NB4 (cell line): ENCODE measurements around the gene GPR12.

Source experiments
- DNase-seq: peaks from one replicate; pipeline ENCODE4 v3.0.0; 2010; ENCODE audit warnings: low read depth
- H3K4me3 ChIP-seq: one replicate; pipeline ENCODE4 v1.5.1; 2011; ENCODE audit warnings: mild to moderate bottlenecking, low read depth, low read length, moderate library complexity
- CTCF ChIP-seq: IDR thresholded peaks from one replicate; pipeline ENCODE4 v1.5.1; 2012; ENCODE audit warnings: low read depth, low read length
- MYC ChIP-seq: IDR thresholded peaks from 2 replicates; pipeline ENCODE4 v1.6.1; 2011; ENCODE audit warnings: low read depth, low read length
- POLR2A ChIP-seq: IDR thresholded peaks from 2 replicates; pipeline ENCODE4 v1.6.1; 2011; ENCODE audit warnings: mild to moderate bottlenecking; ENCODE audit not compliant: insufficient read length; ENCODE audit errors: extremely low read depth
- TF ChIP-seq, protein P1 (sequence below): IDR thresholded peaks from 2 replicates; pipeline ENCODE4 v1.6.1; 2011; ENCODE audit warnings: low read depth, low read length

The GPR12 gene

GRCh38 chr13:26713341-26713740, 47.2 kb downstream of the GPR12 start:
- TF ChIP-seq POLR2A: no peak
- TF ChIP-seq, protein P1, sequence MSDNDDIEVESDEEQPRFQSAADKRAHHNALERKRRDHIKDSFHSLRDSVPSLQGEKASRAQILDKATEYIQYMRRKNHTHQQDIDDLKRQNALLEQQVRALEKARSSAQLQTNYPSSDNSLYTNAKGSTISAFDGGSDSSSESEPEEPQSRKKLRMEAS: no peak
- no peak for TF ChIP-seq CTCF
- no peak for TF ChIP-seq MYC

DNA sequence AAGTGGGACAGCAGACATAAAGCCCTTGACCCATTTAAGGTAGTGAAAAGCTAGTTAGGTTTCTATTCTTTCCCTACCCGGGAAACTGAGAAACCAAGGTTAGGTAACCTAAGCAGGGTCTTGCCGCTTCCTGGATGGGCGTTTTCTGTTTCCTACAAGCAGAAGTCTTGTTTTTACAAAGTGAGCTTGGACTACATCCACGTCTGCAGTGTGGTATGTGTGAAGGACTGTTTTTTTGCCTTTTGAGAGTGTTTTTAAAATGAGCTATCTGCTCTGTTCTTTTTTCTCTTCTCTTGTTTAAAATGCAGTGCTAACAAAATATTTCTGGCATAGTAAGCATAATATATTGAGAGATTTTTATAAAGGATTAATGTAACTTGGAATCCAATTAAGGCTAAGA, 49.4 kb downstream of the GPR12 start:
- H3K4me3 ChIP-seq: no peak overlapping the region

More at GRCh38 chr13:26713341-26713740, 47.2 kb downstream of the GPR12 start:
- DNase-seq: no peak
- H3K4me3 ChIP-seq: no peak overlapping the region

GRCh38 chr13:26710166-26710565, 50.4 kb downstream of the GPR12 start:
- DNase-seq: no peak
- TF ChIP-seq MYC (no peak), CTCF (no peak), POLR2A (no peak)
- TF ChIP-seq, protein P1: no peak

More for the DNA sequence above, 49.4 kb downstream of the GPR12 start:
- TF ChIP-seq CTCF: no peak
- TF ChIP-seq, protein P1: no peak
- TF ChIP-seq POLR2A: no peak
- no peak for DNase-seq

GRCh38 chr13:26709461-26709860, 51.1 kb downstream of the GPR12 start:
- TF ChIP-seq MYC: no peak
- TF ChIP-seq POLR2A: no peak
- TF ChIP-seq, protein P1: peak; percentile 16; the same call in 1 of the 2 replicates
- no peak for TF ChIP-seq CTCF
- H3K4me3 ChIP-seq: no peak overlapping the region
- DNase-seq: no peak

More at GRCh38 chr13:26710166-26710565, 50.4 kb downstream of the GPR12 start:
- H3K4me3 ChIP-seq: no peak overlapping the region

GRCh38 chr13:26708007-26708297, 52.6 kb downstream of the GPR12 start:
- DNase-seq: no peak
- TF ChIP-seq, protein P1: no peak
- no peak for TF ChIP-seq CTCF
- TF ChIP-seq POLR2A: no peak
- TF ChIP-seq MYC: no peak
- H3K4me3 ChIP-seq: no peak overlapping the region
